Astrocyte of the cerebellum (primary cell): Measurements from ENCODE around the gene ZNF423.

Experiments
- DNase-seq: peaks from one replicate; pipeline ENCODE4 v3.0.0-alpha.2; 2011; ENCODE audit warnings: low read depth
- H3K4me3 ChIP-seq: 2 replicates; pipeline ENCODE4 v1.5.1; 2011; ENCODE audit warnings: mild to moderate bottlenecking, low read depth, low read length, moderate library complexity
- in situ Hi-C: cut with HindIII; loops from 2 replicates; pipeline ENCODE4 v1.10.0; 2017; ENCODE audit warnings: low sequenced_read_pairs
- TF ChIP-seq, protein P1 (sequence below): IDR thresholded peaks from 2 replicates; pipeline ENCODE4 v1.5.1; 2012; ENCODE audit warnings: low read length, low read depth, moderate library complexity, mild to moderate bottlenecking; ENCODE audit errors: missing control alignments

ZNF423 gene

GRCh38 chr16:49896447-49896964 is 40.6 kb upstream of the ZNF423 start:
- TF ChIP-seq, protein P1, sequence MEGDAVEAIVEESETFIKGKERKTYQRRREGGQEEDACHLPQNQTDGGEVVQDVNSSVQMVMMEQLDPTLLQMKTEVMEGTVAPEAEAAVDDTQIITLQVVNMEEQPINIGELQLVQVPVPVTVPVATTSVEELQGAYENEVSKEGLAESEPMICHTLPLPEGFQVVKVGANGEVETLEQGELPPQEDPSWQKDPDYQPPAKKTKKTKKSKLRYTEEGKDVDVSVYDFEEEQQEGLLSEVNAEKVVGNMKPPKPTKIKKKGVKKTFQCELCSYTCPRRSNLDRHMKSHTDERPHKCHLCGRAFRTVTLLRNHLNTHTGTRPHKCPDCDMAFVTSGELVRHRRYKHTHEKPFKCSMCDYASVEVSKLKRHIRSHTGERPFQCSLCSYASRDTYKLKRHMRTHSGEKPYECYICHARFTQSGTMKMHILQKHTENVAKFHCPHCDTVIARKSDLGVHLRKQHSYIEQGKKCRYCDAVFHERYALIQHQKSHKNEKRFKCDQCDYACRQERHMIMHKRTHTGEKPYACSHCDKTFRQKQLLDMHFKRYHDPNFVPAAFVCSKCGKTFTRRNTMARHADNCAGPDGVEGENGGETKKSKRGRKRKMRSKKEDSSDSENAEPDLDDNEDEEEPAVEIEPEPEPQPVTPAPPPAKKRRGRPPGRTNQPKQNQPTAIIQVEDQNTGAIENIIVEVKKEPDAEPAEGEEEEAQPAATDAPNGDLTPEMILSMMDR = no peak
- H3K4me3 ChIP-seq = no peak overlapping the region
- in situ Hi-C loops = no loop called here
- no peak for DNase-seq

DNA sequence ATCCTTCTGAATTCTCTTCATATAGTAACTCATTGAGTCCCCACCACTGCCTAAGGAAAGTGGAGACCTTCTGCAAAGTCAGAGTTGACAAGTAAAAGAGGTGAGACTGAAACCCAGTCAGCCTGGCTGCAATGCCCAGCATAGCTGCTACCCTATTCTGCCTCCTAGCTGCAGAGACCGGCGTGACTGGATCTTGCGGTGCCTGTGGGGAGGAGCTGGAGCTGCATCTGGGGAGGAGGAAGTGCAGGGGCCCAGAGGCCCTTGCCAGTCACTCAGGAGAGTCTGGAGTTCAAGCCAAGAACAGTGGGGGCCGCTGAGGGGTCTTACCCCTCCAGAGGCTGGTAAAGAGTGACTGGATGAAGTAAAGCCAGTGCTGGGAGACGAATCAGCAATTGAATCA is 35.0 kb upstream of the ZNF423 start:
- TF ChIP-seq, protein P1 = peak; percentile 40
- in situ Hi-C loops = no loop called here
- no peak overlapping the region for H3K4me3 ChIP-seq
- DNase-seq = no peak

DNA sequence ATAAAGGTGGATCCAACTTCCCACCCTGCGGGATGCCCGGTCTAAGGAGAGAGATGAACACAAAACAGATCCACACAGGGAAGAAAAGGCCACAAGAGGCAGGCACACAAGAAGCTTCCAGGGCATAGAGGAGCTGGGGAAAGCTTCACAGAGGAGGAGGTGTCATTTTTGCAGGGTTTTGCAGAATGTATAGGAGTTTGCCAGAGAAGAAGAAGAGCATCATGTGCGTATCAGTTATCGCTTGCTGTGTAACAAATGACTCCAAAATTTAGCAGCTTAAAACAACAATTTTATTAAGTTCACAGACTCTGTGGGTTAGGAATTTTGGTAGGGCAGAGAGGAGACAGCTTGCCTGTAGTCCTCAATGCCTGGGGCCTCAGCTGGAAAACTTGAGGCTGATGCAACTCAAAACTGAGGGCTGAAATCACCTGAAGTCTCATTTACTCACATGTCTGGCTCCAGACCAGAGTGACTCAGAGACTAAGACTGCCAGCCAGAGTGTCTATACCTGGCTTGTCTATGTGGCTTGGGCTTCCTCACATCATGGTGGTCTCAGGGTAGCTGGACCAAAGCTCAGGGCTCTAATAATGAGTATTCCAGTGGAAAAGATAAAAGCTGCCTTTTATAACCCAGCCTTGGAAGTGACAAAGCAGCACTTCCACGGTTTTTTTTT is 33.9 kb upstream of the ZNF423 start:
- no peak for DNase-seq
- TF ChIP-seq, protein P1 = no peak
- in situ Hi-C loops = no loop called here
- H3K4me3 ChIP-seq = no peak overlapping the region

DNA sequence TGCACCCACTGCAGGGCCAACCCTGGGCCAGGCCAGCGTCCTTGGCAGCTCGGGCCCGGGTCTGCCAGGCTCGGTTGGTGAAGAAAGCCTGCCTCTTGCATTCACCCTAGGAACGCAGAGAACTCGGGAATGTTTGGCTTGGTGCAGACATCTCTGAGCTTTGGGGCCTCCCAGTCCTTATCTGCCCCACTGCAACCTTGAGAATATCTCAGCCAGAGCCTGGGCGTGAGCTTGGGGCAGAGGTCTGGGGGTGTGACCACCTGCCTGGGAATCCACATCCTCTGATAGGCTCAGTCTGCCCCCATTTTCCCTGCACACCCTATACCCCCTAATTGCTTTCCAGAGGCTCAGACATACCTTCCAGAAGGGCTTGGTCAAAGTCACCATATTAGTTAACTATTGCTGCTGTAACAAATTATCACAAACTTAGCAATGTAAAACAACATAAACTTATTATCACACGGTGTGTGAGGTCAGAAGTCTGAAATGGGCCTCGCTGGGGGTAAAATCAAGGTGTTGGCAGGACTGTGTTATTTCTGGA is 30.7 kb upstream of the ZNF423 start:
- TF ChIP-seq, protein P1 = no peak
- no peak overlapping the region for H3K4me3 ChIP-seq
- DNase-seq = no peak
- in situ Hi-C loops = no loop called here

DNA sequence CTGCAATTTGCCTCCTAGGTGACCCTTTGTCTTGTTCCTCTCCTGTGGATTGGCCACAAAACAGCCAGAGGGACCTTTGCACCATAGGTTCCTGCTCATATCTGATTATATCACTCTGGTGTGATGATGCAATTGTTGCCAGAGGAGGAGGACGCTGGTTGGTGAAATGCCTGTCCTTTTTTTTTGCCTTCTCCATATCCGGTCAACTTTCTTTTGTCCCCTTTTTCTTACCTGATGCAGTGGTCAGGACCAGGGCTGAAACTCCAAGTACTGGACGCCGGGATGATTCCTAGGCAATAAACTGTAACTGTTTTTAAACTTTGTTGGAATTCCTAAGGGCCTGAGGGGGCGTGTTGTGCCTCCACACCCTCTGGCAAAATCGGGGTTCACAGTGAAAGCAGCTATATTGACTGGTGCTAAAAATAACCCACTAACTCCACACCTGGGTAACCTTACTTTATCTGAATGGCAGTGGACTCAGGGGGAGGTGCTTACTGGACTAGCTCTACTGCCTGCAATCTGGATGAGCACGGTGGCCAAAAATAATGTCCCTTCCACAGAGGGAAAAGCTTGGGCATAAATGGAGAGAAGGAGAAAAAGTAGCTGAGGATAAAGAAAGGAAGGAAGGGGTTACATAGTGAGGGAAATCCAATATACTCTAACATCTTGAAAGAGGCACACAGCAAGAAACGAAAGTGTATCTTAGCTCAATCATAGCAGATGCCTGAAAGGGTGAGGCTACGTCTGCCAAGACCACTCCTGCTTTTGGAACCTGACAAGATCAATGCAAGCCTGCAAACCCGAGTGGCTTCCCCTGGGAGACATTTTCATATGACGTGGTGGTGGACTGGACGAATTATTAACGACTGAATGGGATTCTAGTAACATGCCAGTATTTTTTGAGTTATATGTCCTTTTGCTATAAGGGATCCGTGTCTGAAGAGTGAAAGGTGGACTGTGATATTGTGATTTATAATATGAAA is 28.4 kb upstream of the ZNF423 start:
- in situ Hi-C loops = no loop called here
- no peak overlapping the region for H3K4me3 ChIP-seq
- TF ChIP-seq, protein P1 = no peak
- no peak for DNase-seq
